Esophagus squamous epithelium (tissue), 5 donors: ENCODE results near the gene CDH13. TPM values are rescaled to one million over a fixed set of nuclear protein-coding genes. Genes with fewer than 3 reads are reported as not detected.
A peak's percentile ranks its signal among the peaks of the same experiment; 100 is the strongest.

Source experiments
- DNase-seq: peaks from one replicate; lab custom pipeline; 2025; lab: John Stamatoyannopoulos, UW
- H3K27ac ChIP-seq, 4 donors: fragments of 200-600 bp; sonication (generic); one replicate each; pipeline ENCODE4 v1.5.1; 2016 to 2019; ENCODE audit warnings: mild to moderate bottlenecking in 1 of 4
- H3K27me3 ChIP-seq, 4 donors: fragments of 200-600 bp; sonication (generic); 1 replicate in 3 of 4; 2 replicates in 1 of 4; pipeline versions ENCODE4 v1.5.1 to v1.6.0; 2017 to 2021; ENCODE audit warnings: antibody characterized with exemption in 1 of 4
- H3K36me3 ChIP-seq, 3 donors: fragments of 200-600 bp; sonication (generic); one replicate each; pipeline ENCODE4 v1.5.1; 2016 to 2019
- H3K4me1 ChIP-seq, 3 donors: fragments of 200-600 bp; sonication (generic); one replicate each; pipeline ENCODE4 v1.5.1; 2017 to 2019
- H3K4me3 ChIP-seq, 4 donors: fragments of 200-600 bp; sonication (generic); 1 replicate in 3 of 4; 2 replicates in 1 of 4; pipeline ENCODE4 v1.5.1; 2016 to 2019; ENCODE audit warnings: mild to moderate bottlenecking in 2 of 4, moderate library complexity in 1 of 4
- H3K9me3 ChIP-seq, 3 donors: fragments of 200-600 bp; sonication (generic); one replicate each; pipeline ENCODE4 v1.5.1; 2016 to 2019
- POLR2A ChIP-seq, 4 donors: fragments of 450-650 bp; IDR thresholded peaks; one replicate each; pipeline ENCODE4 v1.6.1; 2017; ENCODE audit warnings: antibody characterized with exemption in 4 of 4, mild to moderate bottlenecking in 4 of 4, moderate library complexity in 3 of 4
- WGBS, 2 donors: methylation state at CpG; one replicate each; pipeline ENCODE4 v1.1.5; 2018; 5-methylcytosine and 5-hydroxymethylcytosine counted together
- intact Hi-C: fragments of 100-400 bp; cut with DNase I; formaldehyde crosslinking; loops from one replicate; pipeline ENCODE4 v1.15.0; 2022
- total RNA-seq, 4 donors: library from RNA; depleted of rRNA; stranded (reverse); fragments of >200 nt; gene quantifications; one replicate each; pipeline ENCODE4 v1.1.0, GENCODE V29; 2016
- TF ChIP-seq, protein P1 (sequence below), 6 experiments: fragments of 450-650 bp in 4 of 6; fragments of 200-600 bp in 2 of 6; sonication (generic) in 2 of 6; IDR thresholded peaks; one replicate each; pipeline ENCODE4 v1.5.1; 2016 to 2019; ENCODE audit warnings: antibody characterized with exemption in 6 of 6, mild to moderate bottlenecking in 4 of 6, moderate library complexity in 4 of 6
- donor health status: DM: yes; HTN: yes; CAD: no.

Gene CDH13
- total RNA-seq, 4 donors from 2014 or later, result 6.9 to 31.9 (median 21.1) TPM

DNA sequence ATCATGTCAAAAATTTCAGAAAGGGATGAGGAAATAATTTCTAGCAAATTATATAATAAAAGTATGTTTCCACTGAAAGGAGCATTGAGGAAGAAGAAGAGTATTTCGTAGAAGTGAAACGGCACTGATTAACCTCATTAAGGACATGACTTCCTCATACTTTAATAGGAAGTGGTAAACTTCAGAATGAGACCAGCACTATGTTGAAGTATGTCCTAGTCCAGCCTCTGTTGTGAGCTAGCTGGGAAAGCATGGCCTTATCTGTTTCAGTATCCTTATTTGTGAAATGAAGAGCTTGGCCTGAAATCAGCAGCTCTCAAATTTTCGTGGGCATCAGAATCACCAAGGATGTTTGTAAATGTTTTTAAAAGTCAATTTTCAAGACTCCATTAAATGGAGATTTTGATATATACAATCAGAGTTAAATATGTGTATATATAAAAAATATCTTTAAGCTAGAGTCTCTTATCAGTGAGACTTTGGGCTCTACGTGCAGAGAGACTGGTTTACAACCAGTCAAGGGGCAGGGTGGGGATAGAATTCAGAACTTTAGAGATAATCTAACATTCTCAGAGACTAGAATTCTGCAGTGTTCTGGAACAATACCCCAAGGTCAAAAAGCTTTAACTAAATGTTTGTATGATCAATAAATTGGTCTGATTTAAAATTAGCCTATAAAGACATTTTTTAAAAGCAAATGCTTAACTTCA is 365.4 kb downstream of the CDH13 start:
- DNase-seq, result no peak
- no peak overlapping the region for H3K27ac ChIP-seq
- TF ChIP-seq, protein P1, sequence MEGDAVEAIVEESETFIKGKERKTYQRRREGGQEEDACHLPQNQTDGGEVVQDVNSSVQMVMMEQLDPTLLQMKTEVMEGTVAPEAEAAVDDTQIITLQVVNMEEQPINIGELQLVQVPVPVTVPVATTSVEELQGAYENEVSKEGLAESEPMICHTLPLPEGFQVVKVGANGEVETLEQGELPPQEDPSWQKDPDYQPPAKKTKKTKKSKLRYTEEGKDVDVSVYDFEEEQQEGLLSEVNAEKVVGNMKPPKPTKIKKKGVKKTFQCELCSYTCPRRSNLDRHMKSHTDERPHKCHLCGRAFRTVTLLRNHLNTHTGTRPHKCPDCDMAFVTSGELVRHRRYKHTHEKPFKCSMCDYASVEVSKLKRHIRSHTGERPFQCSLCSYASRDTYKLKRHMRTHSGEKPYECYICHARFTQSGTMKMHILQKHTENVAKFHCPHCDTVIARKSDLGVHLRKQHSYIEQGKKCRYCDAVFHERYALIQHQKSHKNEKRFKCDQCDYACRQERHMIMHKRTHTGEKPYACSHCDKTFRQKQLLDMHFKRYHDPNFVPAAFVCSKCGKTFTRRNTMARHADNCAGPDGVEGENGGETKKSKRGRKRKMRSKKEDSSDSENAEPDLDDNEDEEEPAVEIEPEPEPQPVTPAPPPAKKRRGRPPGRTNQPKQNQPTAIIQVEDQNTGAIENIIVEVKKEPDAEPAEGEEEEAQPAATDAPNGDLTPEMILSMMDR (IDR thresholded peaks at IDR 0.05), result no peak
- TF ChIP-seq POLR2A (IDR thresholded peaks at IDR 0.05), result no peak
- no peak overlapping the region for H3K4me3 ChIP-seq
- no peaks in the 10 kb centered on the region for H3K36me3 ChIP-seq
- 60 to 80% methylated on average over 4 of the region's 4 CpGs for WGBS, 2 donors
- no peaks in the 10 kb centered on the region for H3K27me3 ChIP-seq
- no peaks in the 10 kb centered on the region for H3K9me3 ChIP-seq
- H3K4me1 ChIP-seq, result peaks cover 0 to 8% (median 0%) of the 10 kb centered on the region in 3 donors
- intact Hi-C loops, result no loop called here

DNA sequence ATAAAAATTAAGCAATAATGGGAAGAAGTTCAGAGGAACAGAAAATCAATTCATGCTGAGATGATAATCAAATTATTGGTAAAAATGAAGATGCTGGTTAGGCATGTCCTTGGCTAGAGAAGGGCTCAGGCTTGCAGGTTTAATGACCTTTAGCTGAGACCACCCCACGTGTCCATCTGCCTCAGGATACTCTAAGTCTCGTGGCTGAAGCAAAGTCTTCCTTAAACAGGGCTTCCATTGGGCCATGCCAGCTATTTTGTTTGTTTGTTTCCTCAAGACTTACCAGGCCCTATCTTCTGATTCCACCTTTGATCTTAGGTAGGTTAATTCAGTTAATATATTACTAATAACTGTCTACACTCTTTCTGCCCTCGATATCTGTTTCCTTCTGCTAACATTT is 366.0 kb downstream of the CDH13 start:
- Histone ChIP-seq H3K27me3 (no peaks in the 10 kb centered on the region), H3K27ac (no peak overlapping the region), H3K4me1 (peaks cover 0 to 8% (median 0%) of the 10 kb centered on the region in 3 donors), H3K4me3 (no peak overlapping the region), H3K9me3 (no peaks in the 10 kb centered on the region), H3K36me3 (no peaks in the 10 kb centered on the region)
- no peak for DNase-seq
- intact Hi-C loops, result no loop called here
- TF ChIP-seq, protein P1 (IDR thresholded peaks at IDR 0.05), result no peak
- no peak for TF ChIP-seq POLR2A (IDR thresholded peaks at IDR 0.05)
- WGBS, 2 donors, result 73 to 82% methylated on average over 3 of the region's 3 CpGs

- TF ChIP-seq POLR2A (IDR thresholded peaks at IDR 0.05), result no peak
- TF ChIP-seq, protein P1 (IDR thresholded peaks at IDR 0.05), result no peak
- H3K4me1 ChIP-seq, result peaks cover 0 to 8% (median 0%) of the 10 kb centered on the region in 3 donors
- DNase-seq, result no peak
- no peaks in the 10 kb centered on the region for H3K27me3 ChIP-seq
- H3K4me3 ChIP-seq, result no peak overlapping the region
- intact Hi-C loops, result no loop called here
- H3K36me3 ChIP-seq, result no peaks in the 10 kb centered on the region
- 77 to 92% methylated on average over 5 of the region's 5 CpGs for WGBS, 2 donors
- H3K27ac ChIP-seq, result no peak overlapping the region
- no peaks in the 10 kb centered on the region for H3K9me3 ChIP-seq
Observed at GRCh38 chr16:82993415-82993814, 366.6 kb downstream of the CDH13 start.

- Histone ChIP-seq H3K4me1 (peaks cover 0 to 8% (median 0%) of the 10 kb centered on the region in 3 donors), H3K27me3 (no peaks in the 10 kb centered on the region), H3K27ac (no peak overlapping the region), H3K4me3 (no peak overlapping the region), H3K9me3 (no peaks in the 10 kb centered on the region), H3K36me3 (no peaks in the 10 kb centered on the region)
- DNase-seq, result no peak
- no peak for TF ChIP-seq POLR2A (IDR thresholded peaks at IDR 0.05)
- TF ChIP-seq, protein P1 (IDR thresholded peaks at IDR 0.05), result no peak
- intact Hi-C loops, result no loop called here
- 80% methylated on average over 4 of the region's 4 CpGs for WGBS, 2 donors
Observed at GRCh38 chr16:82993926-82994325, 367.2 kb downstream of the CDH13 start.

DNA sequence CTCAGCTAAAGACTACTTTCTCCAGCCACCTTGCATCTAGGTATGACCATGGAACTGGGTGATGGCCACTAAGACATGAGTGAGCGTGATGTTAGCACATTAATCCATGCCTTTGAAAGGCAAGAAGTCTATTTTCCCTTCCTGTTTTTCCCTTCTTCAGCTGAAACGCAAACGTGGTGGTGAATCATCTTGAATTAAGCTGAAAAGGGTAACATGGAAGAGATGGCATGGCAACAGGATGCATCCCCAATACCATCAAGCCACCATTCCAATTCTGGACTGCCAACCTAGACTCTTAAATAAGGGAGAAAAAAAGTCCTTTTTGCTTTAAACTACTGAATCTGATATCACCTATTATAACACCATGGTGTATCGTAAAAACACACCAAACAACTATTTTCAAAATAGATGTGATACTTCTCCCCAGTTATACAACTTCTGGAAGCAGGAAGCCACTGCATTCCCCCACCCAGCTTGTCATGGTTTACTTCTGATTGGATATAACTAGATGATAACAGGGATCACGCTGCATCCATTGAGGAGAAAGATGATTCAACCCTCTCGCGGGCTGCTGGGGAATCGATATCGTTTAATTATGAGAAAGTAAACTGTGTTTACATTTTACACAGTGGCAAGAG is 368.6 kb downstream of the CDH13 start:
- intact Hi-C loops, result no loop called here
- TF ChIP-seq, protein P1 (IDR thresholded peaks at IDR 0.05), result no peak
- TF ChIP-seq POLR2A (IDR thresholded peaks at IDR 0.05), result no peak
- Histone ChIP-seq H3K4me1 (peaks cover 0 to 8% (median 0%) of the 10 kb centered on the region in 3 donors), H3K36me3 (no peaks in the 10 kb centered on the region), H3K4me3 (peak overlapping the region in 1 of 4 donors; percentile 43), H3K27me3 (no peaks in the 10 kb centered on the region), H3K27ac (peak overlapping the region in 2 of 4 donors; percentile 19 to 55), H3K9me3 (no peaks in the 10 kb centered on the region)
- no peak for DNase-seq
- 81 to 86% methylated on average over 9 of the region's 9 CpGs for WGBS, 2 donors
